ENCODE data around the gene MCM3AP. TPM values are rescaled to one million over a fixed set of nuclear protein-coding genes. Genes with fewer than 3 reads are reported as not detected.
A peak's percentile ranks its signal among the peaks of the same experiment; 100 is the strongest.
"Not testable (repeated sequence)": the region's sequence is repeated elsewhere in the genome, so short reads cannot be mapped to it uniquely, and the experiment has no call there.

The MCM3AP gene
- total RNA-seq, 2 donors from 2014 or later: 60.2 to 62.4 TPM

DNA sequence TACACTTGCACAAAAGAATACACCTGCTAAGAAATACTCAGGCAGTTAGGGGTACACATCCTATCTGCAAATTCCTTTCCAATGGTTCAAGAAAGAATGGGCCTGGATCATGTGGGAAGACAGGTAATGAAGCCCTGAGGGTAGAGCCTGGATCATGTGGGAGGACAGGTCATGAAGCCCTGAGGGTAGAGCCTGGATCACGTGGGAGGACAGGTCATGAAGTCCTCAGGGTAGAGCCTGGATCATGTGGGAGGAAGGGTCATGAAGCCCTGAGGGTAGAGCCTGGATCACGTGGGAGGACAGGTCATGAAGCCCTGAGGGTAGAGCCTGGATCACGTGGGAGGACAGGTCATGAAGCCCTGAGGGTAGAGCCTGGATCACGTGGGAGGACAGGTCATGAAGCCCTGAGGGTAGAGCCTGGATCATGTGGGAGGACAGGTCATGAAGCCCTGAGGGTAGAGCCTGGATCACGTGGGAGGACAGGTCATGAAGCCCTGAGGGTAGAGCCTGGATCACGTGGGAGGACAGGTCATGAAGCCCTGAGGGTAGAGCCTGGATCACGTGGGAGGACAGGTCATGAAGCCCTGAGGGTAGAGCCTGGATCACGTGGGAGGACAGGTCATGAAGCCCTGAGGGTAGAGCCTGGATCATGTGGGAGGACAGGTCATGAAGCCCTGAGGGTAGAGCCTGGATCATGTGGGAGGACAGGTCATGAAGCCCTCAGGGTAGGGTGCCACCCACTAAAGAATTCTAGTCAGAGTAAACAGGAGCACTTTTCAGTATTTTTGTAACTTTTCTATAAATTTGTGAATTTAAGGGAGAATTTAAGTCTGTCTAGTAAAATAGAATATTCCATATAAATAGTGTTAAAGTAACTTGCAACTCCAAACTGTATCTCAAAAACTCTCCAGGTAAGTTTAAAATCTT, 84.3 kb downstream of the MCM3AP start:
- intact Hi-C loops (cut with DNase I); DNase-seq (ENCODE audit: low spot score): not testable (repeated sequence)

GRCh38 chr21:46199436-46200373, 85.7 kb downstream of the MCM3AP start:
- intact Hi-C loops (cut with DNase I): no loop called here
- no peak for DNase-seq (ENCODE audit: low spot score)

DNA sequence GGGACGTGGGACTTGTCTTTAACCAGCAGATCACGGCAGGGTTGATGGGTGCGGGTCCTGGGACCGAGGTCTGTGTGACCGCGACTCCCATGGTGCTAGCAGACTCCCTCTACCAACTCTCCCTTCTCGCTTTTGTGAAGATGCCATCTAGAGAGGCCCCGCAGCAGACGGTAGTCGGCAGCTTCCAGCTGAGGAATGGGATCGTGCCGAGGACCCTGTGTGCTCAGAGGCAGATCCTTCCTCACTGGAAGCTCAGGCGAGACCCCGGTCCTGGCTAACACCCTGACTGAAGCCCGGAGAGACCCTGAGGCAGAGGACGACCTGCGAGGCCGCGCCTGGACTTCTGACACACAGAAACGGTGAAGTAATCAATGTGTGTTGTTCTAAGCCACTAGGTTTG, 88.7 kb downstream of the MCM3AP start:
- peak; percentile 62 for DNase-seq (ENCODE audit: low spot score)
- intact Hi-C loops (cut with DNase I): no loop called here

DNA sequence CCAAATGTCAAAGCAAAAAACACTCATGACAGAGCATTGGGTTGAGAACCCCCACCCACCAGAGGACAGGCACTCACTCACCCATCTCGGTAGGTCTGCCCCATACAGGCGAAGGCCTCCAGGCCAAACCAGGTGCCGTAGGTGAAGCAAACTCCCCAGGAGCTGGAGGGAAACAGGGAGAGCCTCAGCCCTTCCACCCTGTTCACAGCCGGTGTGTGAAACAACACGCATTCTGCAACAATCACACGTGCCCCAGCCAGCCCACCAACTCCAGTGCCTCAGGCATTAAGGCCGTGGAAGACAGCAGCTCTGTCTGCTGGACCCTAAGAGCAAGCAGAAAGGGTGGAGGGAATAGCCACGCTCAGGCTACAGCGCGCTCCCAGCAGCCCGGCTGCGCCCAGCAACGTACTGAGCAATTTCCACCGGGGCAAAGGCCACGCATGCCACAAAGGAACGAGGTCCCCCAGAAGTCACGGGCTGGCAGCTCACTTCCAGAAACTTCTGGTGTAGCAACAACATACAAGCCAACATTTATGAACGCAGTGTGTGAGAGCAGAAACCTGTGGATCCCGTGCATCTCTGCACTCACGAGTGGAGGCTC, 89.7 kb downstream of the MCM3AP start:
- DNase-seq (ENCODE audit: low spot score): peak; percentile 60
- intact Hi-C loops (cut with DNase I): no loop called here

DNA sequence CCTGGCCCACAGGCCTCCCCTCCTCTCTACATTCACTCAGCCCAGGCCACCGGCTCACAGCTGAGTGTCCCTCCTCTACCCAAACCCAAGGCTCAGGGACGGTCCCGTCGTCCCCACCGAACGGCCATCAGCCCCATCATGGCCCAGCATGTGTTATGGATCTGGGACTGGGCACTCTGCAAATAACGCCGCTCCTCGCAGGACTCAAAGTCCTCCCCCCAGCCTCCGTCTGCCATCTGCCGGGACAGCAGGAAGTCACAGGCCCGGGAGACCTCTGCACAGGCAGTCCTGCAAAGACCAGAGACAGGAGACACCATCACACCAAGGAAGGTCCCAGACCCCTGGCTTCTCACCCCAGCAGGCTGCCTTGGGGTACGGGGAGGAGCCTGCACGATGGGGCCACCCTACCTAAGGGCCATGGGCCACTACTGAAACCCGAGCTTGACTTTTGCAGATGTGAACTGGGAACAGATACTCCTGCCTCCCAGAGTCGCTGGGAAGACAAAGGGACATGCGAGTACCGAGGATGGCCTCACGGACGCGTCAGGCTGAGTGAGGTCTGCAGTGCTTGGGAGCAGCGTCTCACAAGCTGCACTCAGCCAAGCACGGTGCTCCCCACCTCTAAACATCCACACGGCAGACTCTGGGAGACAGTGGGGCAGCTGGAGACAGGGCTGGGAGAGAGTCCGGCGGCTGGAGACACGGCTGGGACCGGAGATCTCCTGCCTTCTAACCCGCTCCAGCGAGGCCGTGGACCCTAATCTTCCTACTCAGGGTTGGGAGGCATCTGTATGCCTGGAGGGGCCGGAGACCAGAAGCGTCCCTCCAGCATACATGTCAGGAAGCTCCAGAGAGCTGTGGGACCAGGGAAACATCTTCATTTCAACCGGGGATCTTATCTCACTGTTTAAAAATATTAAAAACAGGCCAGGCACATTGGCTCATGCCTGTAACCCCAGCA, 90.8 kb downstream of the MCM3AP start:
- intact Hi-C loops (cut with DNase I): no loop called here
- DNase-seq (ENCODE audit: low spot score): peak; percentile 67

GRCh38 chr21:46193829-46194373, 91.5 kb downstream of the MCM3AP start:
- no peak for DNase-seq (ENCODE audit: low spot score)
- intact Hi-C loops (cut with DNase I): no loop called here

GRCh38 chr21:46191686-46192575, 93.5 kb downstream of the MCM3AP start:
- peak; percentile 67 for DNase-seq (ENCODE audit: low spot score)
- intact Hi-C loops (cut with DNase I): no loop called here

DNA sequence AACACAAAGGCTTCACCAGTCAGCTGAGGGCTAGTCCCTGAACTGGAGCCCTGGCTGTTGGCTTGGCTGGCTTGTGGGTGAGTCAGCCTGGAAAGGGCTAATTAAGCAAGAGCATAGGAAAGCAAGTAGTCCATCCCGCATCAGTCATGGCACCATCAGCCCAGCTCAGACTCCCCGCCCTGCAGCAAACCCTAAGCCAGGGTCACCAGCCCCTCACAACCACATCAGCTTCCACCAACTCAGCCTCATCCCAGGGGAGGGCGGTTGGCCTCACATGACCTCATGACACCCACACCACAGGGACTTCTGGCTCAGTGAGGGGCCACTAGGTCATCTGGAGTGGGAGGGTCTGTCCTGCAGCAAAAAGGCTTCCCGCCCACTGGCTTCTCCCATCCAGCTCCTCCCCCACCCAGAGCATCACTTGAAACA, 94.1 kb downstream of the MCM3AP start:
- DNase-seq (ENCODE audit: low spot score): peak; percentile 89
- intact Hi-C loops (cut with DNase I): no loop called here

DNA sequence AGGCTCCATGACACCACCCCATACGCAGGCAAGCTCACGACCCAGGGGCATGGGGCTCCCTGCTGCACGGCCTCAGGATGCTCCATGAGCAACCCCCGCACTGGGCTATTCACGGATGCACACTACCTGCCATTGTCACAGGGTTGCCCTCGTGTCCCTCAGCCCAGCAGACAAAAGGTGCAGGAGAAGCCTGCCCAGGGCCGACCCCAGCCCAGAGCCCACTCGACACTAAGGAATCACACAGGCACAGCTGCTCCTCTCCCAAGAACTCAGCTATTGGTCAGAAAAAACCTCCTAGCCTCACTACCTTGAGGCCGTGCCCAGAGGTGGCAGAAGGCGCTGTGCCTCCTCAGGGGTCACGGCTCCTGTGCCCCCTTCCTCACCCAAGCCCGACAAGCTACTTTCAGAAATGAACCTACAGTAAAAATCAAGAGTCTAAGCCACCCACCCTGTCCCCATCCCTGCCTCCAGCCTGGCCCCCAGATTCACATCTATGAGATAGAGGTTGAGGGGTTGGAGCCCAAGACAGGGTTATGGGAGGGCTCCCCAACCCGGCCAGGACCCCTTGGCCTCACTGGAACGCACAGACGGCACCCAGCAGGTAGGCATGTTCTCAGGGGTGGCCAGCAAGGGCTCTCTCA, 94.8 kb downstream of the MCM3AP start:
- intact Hi-C loops (cut with DNase I): no loop called here
- peak; percentile 70 for DNase-seq (ENCODE audit: low spot score)

- intact Hi-C loops (cut with DNase I): no loop called here
- peak; percentile 70 for DNase-seq (ENCODE audit: low spot score)
Measured at GRCh38 chr21:46189959-46190490, 95.4 kb downstream of the MCM3AP start.

GRCh38 chr21:46189213-46189958, 96.0 kb downstream of the MCM3AP start:
- DNase-seq (ENCODE audit: low spot score): no peak

DNA sequence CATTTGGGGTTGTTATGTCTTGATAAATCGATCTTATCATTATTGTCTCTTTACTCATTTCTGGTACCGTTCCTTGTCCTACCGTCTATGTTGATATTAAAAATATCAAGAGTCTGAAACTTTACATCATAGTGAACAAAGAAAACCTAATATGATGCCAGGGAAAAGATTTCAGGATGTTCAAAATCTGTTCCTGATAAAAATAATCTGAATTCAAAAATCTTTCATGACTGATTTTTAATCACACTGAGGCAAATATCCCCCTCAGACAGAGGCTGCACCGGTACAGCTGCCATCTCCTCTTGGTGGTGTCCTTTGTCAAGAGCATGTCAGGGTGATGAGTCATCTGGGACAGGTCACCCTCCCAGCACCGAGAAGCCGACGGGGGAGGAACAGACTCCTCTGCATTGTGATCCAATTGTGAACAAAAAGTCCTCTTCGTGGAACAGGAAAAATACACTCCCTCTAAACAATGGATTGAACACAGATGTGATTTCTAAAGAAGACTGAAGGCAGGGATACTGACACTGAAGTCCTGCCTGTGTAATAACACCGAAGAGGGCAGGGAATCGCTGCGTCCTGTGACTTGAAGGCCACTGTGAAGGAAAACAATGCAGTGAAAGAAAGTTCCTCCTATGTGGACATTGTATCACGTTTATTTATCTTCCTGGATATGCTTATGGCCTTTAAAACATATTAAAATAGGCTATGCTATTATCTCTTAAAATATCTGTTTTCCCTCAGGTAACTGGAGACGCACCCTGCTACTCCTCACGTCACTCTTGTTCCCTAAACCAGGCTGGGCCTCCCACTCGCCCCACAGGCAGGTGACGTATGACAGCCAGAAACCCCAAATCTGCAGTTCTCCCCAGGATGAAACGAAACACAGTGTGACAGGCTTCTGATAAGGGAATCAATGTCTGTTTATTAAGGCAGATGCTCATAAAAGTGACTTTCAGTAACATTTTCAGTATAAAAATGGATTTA, 96.9 kb downstream of the MCM3AP start:
- intact Hi-C loops (cut with DNase I): no loop called here
- DNase-seq (ENCODE audit: low spot score): peak; percentile 75

More at GRCh38 chr21:46189213-46189958, 96.0 kb downstream of the MCM3AP start:
- intact Hi-C loops (cut with DNase I): no loop called here

- intact Hi-C loops (cut with DNase I): no loop called here
Measured at GRCh38 chr21:46187814-46188213, 97.6 kb downstream of the MCM3AP start.

DNA sequence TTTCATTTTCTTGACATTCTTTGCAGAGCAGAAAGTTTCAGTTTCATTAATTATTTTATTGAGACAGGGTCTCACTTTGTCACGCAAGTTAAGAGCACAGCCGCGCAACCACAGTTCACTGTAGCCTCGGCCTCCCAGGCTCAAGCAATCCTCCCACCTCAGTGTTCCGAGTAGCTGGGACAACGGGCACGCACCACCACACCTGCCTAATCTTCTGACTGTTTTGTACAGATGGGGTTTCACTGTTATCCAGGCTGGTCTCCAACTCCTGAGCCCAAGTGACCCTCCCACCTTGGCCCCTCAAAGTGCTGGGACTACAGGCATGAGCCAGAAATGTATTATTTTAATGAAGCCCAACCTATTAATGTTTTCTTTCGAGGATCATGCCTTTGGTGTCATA, 98.2 kb downstream of the MCM3AP start:
- no peak for DNase-seq (ENCODE audit: low spot score)
- intact Hi-C loops (cut with DNase I): no loop called here

More at GRCh38 chr21:46187814-46188213, 97.6 kb downstream of the MCM3AP start:
- no peak for DNase-seq (ENCODE audit: low spot score)

GRCh38 chr21:46185716-46186115, 99.7 kb downstream of the MCM3AP start:
- intact Hi-C loops (cut with DNase I): no loop called here
- no peak for DNase-seq (ENCODE audit: low spot score)

Data from posterior vena cava (tissue), 2 donors.